Prostate gland (tissue), 2 donors: ENCODE data around the gene CRACR2A. TPM values are rescaled to one million over a fixed set of nuclear protein-coding genes. Genes with fewer than 3 reads are reported as not detected.

Source experiments
- DNase-seq: peaks from one replicate; pipeline ENCODE4 v3.0.0-alpha.2; 2019; ENCODE audit warnings: low spot score
- H3K27ac ChIP-seq, 2 donors: fragments of 200-600 bp; sonication (generic); 2 replicates each; pipeline ENCODE4 v1.5.1; 2017 to 2019
- H3K27me3 ChIP-seq: fragments of 200-600 bp; sonication (generic); replicated peaks from 2 replicates; pipeline ENCODE4 v1.5.1; 2019; ENCODE audit not compliant: insufficient read depth
- H3K36me3 ChIP-seq, 2 donors: fragments of 200-600 bp; sonication (generic); 1 replicate in 1 of 2; 2 replicates in 1 of 2; pipeline versions ENCODE4 v1.5.1 to v1.8.1; 2017 to 2019
- H3K4me1 ChIP-seq: fragments of 200-600 bp; sonication (generic); replicated peaks from 2 replicates; pipeline ENCODE4 v1.5.1; 2019
- H3K4me3 ChIP-seq, 2 donors: fragments of 200-600 bp; sonication (generic); 2 replicates each; pipeline ENCODE4 v1.5.1; 2017 to 2019
- H3K9me3 ChIP-seq: fragments of 200-600 bp; sonication (generic); 2 replicates; pipeline ENCODE4 v1.5.1; 2017
- CTCF ChIP-seq, 4 experiments: fragments of 200-600 bp in 2 of 4; fragments of 450-650 bp in 2 of 4; sonication (generic) in 2 of 4; IDR thresholded peaks; 1 replicate in 3 of 4; 2 replicates in 1 of 4; pipeline ENCODE4 v1.5.1; 2016 to 2019; ENCODE audit warnings: antibody characterized with exemption in 4 of 4, mild to moderate bottlenecking in 2 of 4, moderate library complexity in 2 of 4
- POLR2A ChIP-seq: fragments of 450-650 bp; IDR thresholded peaks from one replicate; pipeline ENCODE4 v1.6.1; 2016; ENCODE audit warnings: antibody characterized with exemption, mild to moderate bottlenecking
- POLR2AphosphoS5 ChIP-seq: sonication (generic); formaldehyde crosslinking; IDR thresholded peaks from one replicate; pipeline ENCODE4 v1.6.1; 2017; ENCODE audit warnings: antibody characterized with exemption
- WGBS: methylation state at CpG from one replicate; pipeline ENCODE4 v1.1.5; 2018; 5-methylcytosine and 5-hydroxymethylcytosine counted together
- intact Hi-C: fragments of 100-400 bp; cut with DNase I; formaldehyde crosslinking; loops from one replicate; pipeline ENCODE4 v1.14.2; 2022
- total RNA-seq, 2 donors: library from RNA; depleted of rRNA; stranded (reverse); fragments of >200 nt; gene quantifications; one replicate each; pipeline ENCODE4 v1.1.0, GENCODE V29; 2016

The CRACR2A gene
- total RNA-seq, 2 donors from 2014 or later: 21.6 to 39.1 TPM

- TF ChIP-seq POLR2AphosphoS5 (no peak), CTCF (IDR thresholded peaks at IDR 0.05) (no peak), POLR2A (no peak)
- H3K27ac ChIP-seq: no peak overlapping the region
These were observed 39.4 kb downstream of the CRACR2A start for GRCh38 chr12:3713483-3713882.

GRCh38 chr12:3712209-3712992 is 40.5 kb downstream of the CRACR2A start:
- TF ChIP-seq POLR2A (no peak), CTCF (IDR thresholded peaks at IDR 0.05) (no peak), POLR2AphosphoS5 (no peak)
- Histone ChIP-seq H3K27me3 (no peaks in the 10 kb centered on the region), H3K4me1 (no peaks in the 10 kb centered on the region), H3K27ac (no peak overlapping the region), H3K4me3 (no peak overlapping the region), H3K9me3 (no peaks in the 10 kb centered on the region), H3K36me3 (no peaks in the 10 kb centered on the region)
- DNase-seq: no peak
- intact Hi-C loops: no loop called here
- 76% methylated on average over 3 of the region's 3 CpGs for WGBS

More at GRCh38 chr12:3713483-3713882, 39.4 kb downstream of the CRACR2A start:
- no peak for DNase-seq
- intact Hi-C loops: no loop called here
- H3K27me3 ChIP-seq: no peaks in the 10 kb centered on the region
- no peaks in the 10 kb centered on the region for H3K9me3 ChIP-seq
- H3K4me3 ChIP-seq: no peak overlapping the region
- 79% methylated on average over 4 of the region's 4 CpGs for WGBS
- no peaks in the 10 kb centered on the region for H3K4me1 ChIP-seq
- H3K36me3 ChIP-seq: no peaks in the 10 kb centered on the region

- intact Hi-C loops: no loop called here
- Histone ChIP-seq H3K4me1 (no peaks in the 10 kb centered on the region), H3K36me3 (no peaks in the 10 kb centered on the region), H3K4me3 (no peak overlapping the region), H3K27me3 (no peaks in the 10 kb centered on the region), H3K27ac (peak overlapping the region; percentile 36 to 67), H3K9me3 (no peaks in the 10 kb centered on the region)
- DNase-seq: no peak
- WGBS: 87% methylated on average over 4 of the region's 4 CpGs
- TF ChIP-seq POLR2A (no peak), CTCF (IDR thresholded peaks at IDR 0.05) (no peak), POLR2AphosphoS5 (no peak)
These were observed 47.6 kb downstream of the CRACR2A start for GRCh38 chr12:3705354-3705675.

GRCh38 chr12:3704512-3705353 is 48.2 kb downstream of the CRACR2A start:
- WGBS: 45% methylated on average over 4 of the region's 4 CpGs
- H3K9me3 ChIP-seq: no peaks in the 10 kb centered on the region
- no peak overlapping the region for H3K4me3 ChIP-seq
- H3K4me1 ChIP-seq: no peaks in the 10 kb centered on the region
- H3K36me3 ChIP-seq: no peaks in the 10 kb centered on the region
- intact Hi-C loops: no loop called here
- no peak for DNase-seq
- H3K27me3 ChIP-seq: no peaks in the 10 kb centered on the region
- TF ChIP-seq POLR2AphosphoS5 (no peak), POLR2A (no peak), CTCF (IDR thresholded peaks at IDR 0.05) (no peak)
- peak overlapping the region; percentile 36 to 67 for H3K27ac ChIP-seq
